Erythroblast (primary cell): Measurements from ENCODE around the gene TLR2.

Experiments
- GATA1 ChIP-seq: IDR thresholded peaks from 2 replicates; pipeline ENCODE4 v1.6.1; 2011; ENCODE audit warnings: low read depth, mild to moderate bottlenecking, control low read depth, low read length, moderate library complexity
- POLR2A ChIP-seq: IDR thresholded peaks from 2 replicates; pipeline ENCODE4 v1.6.1; 2011; ENCODE audit warnings: mild to moderate bottlenecking, low read length

DNA sequence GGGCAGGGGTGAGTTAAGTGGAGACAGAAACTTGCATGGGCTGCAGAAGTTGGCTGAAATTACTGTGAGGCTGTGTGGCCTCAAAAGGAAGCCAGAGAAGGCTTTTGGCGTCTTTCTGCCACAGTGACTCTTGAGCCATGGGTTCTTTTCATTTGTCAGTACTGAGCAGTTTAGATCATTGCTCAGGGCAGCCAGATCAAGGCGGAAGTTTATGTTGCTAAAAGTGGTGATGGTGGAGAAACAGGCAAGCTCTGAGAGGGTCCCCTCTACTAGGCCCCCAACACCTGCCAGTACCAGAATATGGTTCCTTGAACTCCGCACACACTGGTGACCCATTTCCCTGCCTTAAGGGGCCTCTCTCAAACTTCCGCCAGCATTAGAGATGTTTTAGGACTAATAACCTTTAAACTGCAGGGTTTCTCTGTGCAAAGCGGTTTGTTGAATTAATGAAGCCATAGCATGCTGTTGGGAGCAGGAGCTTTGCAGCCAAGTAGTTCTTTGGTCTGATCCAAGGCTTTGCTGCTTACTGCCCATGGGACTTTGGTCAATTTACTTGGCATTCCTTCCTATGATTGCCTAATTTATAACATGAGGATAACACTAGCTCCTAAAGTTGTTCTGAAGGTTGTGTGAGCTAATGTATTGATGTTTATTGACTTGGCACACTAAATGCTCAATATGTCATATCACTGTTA lies 41.2 kb downstream of the TLR2 start:
- TF ChIP-seq POLR2A (no peak), GATA1 (no peak)
